Nephron progenitor cell (in vitro differentiated cells): ENCODE measurements around the gene ZNF273.

Source experiments
- DNase-seq: peaks from one replicate; pipeline ENCODE4 v3.0.0; 2021
- H3K27ac Mint-ChIP-seq: 2 replicates; pipeline ENCODE4 v1.8.0; 2021; ENCODE audit warnings: mild to moderate bottlenecking, moderate library complexity, mixed read lengths
- H3K27me3 Mint-ChIP-seq: 2 replicates; pipeline ENCODE4 v1.8.0; 2021; ENCODE audit warnings: mild to moderate bottlenecking, low read depth, mixed read lengths; ENCODE audit not compliant: poor library complexity
- H3K36me3 Mint-ChIP-seq: 2 replicates; pipeline ENCODE4 v1.8.0; 2021; ENCODE audit warnings: low read depth, mixed read lengths
- H3K4me1 Mint-ChIP-seq: 2 replicates; pipeline ENCODE4 v1.8.0; 2021; ENCODE audit warnings: mixed read lengths
- H3K4me3 Mint-ChIP-seq: 2 replicates; pipeline ENCODE4 v1.8.0; 2021; ENCODE audit warnings: mild to moderate bottlenecking, moderate library complexity, mixed read lengths
- H3K9me3 Mint-ChIP-seq: 2 replicates; pipeline ENCODE4 v1.8.0; 2021; ENCODE audit warnings: mild to moderate bottlenecking, moderate library complexity, mixed read lengths
- CTCF ChIP-seq: fragments of 200-600 bp; sonication (generic); IDR thresholded peaks from 2 replicates; pipeline ENCODE4 v1.5.0; 2021; ENCODE audit warnings: antibody characterized with exemption

ZNF273 gene

GRCh38 chr7:64867863-64868440, 35.1 kb upstream of the ZNF273 start:
- no peak overlapping the region for H3K4me3 Mint-ChIP-seq
- TF ChIP-seq CTCF, result no peak
- H3K27ac Mint-ChIP-seq, result no peak overlapping the region
- DNase-seq, result no peak
- peaks cover 75% of the 10 kb centered on the region for H3K9me3 Mint-ChIP-seq
- no peaks in the 10 kb centered on the region for H3K36me3 Mint-ChIP-seq
- H3K4me1 Mint-ChIP-seq, result no peaks in the 10 kb centered on the region
- peaks cover 7% of the 10 kb centered on the region for H3K27me3 Mint-ChIP-seq

GRCh38 chr7:64868499-64868898, 34.6 kb upstream of the ZNF273 start:
- Mint-ChIP-seq H3K4me3 (no peak overlapping the region), H3K27me3 (peaks cover 8% of the 10 kb centered on the region), H3K4me1 (no peaks in the 10 kb centered on the region), H3K9me3 (peaks cover 77% of the 10 kb centered on the region), H3K36me3 (no peaks in the 10 kb centered on the region), H3K27ac (no peak overlapping the region)
- DNase-seq, result no peak
- TF ChIP-seq CTCF, result no peak

- Mint-ChIP-seq H3K9me3 (peaks cover 78% of the 10 kb centered on the region), H3K27ac (no peak overlapping the region), H3K4me3 (no peak overlapping the region), H3K27me3 (peaks cover 12% of the 10 kb centered on the region), H3K4me1 (no peaks in the 10 kb centered on the region), H3K36me3 (no peaks in the 10 kb centered on the region)
- DNase-seq, result no peak
- no peak for TF ChIP-seq CTCF
Observed at GRCh38 chr7:64869121-64869725, 33.9 kb upstream of the ZNF273 start.

- DNase-seq, result no peak
- no peaks in the 10 kb centered on the region for H3K4me1 Mint-ChIP-seq
- H3K9me3 Mint-ChIP-seq, result peaks cover 79% of the 10 kb centered on the region
- H3K27ac Mint-ChIP-seq, result no peak overlapping the region
- no peaks in the 10 kb centered on the region for H3K36me3 Mint-ChIP-seq
- no peak overlapping the region for H3K4me3 Mint-ChIP-seq
- peaks cover 12% of the 10 kb centered on the region for H3K27me3 Mint-ChIP-seq
- no peak for TF ChIP-seq CTCF
Observed at GRCh38 chr7:64869912-64870562, 33.0 kb upstream of the ZNF273 start.

GRCh38 chr7:64870656-64871055, 32.4 kb upstream of the ZNF273 start:
- DNase-seq, result no peak
- H3K4me1 Mint-ChIP-seq, result no peaks in the 10 kb centered on the region
- no peak for TF ChIP-seq CTCF
- no peak overlapping the region for H3K4me3 Mint-ChIP-seq
- H3K36me3 Mint-ChIP-seq, result no peaks in the 10 kb centered on the region
- H3K27me3 Mint-ChIP-seq, result peaks cover 13% of the 10 kb centered on the region
- H3K9me3 Mint-ChIP-seq, result peaks cover 80% of the 10 kb centered on the region
- H3K27ac Mint-ChIP-seq, result no peak overlapping the region

- no peak for DNase-seq
- H3K27me3 Mint-ChIP-seq, result peaks cover 15% of the 10 kb centered on the region
- no peaks in the 10 kb centered on the region for H3K4me1 Mint-ChIP-seq
- no peak overlapping the region for H3K27ac Mint-ChIP-seq
- H3K9me3 Mint-ChIP-seq, result peaks cover 83% of the 10 kb centered on the region
- no peak overlapping the region for H3K4me3 Mint-ChIP-seq
- no peaks in the 10 kb centered on the region for H3K36me3 Mint-ChIP-seq
- TF ChIP-seq CTCF, result no peak
Observed at GRCh38 chr7:64871761-64872160, 31.3 kb upstream of the ZNF273 start.
